GM23338 (cell line): Measurements from ENCODE around the gene SIPA1. TPM values are rescaled to one million over a fixed set of nuclear protein-coding genes. Genes with fewer than 3 reads are reported as not detected.

ENCODE experiments used
- CREB1 ChIP-seq: fragments of 250-450 bp; sonication (Bioruptor Pico); IDR thresholded peaks from 2 replicates; pipeline ENCODE4 v1.5.0; 2020; ENCODE audit warnings: low read depth, mild to moderate bottlenecking, moderate library complexity
- CTCF ChIP-seq, 2 experiments: fragments of 200-600 bp in 1 of 2; sonication (generic) in 1 of 2; conservative IDR thresholded peaks; 2 replicates each; pipeline versions ENCODE4 v1.5.1 to v1.6.1; 2016 to 2017; ENCODE audit warnings: antibody characterized with exemption in 2 of 2, low read depth in 2 of 2, mild to moderate bottlenecking in 2 of 2, moderate library complexity in 1 of 2
- ETS1 ChIP-seq: IDR thresholded peaks from 2 replicates; pipeline ENCODE4 v1.6.1; 2016; ENCODE audit warnings: antibody characterized with exemption
- EZH2 ChIP-seq: fragments of 200-600 bp; sonication (generic); IDR thresholded peaks from one replicate; pipeline ENCODE4 v1.8.0; 2017; ENCODE audit warnings: antibody characterized with exemption, mild to moderate bottlenecking, low read depth; ENCODE audit not compliant: unreplicated experiment
- EZH2phosphoT487 ChIP-seq: fragments of 200-600 bp; sonication (generic); IDR thresholded peaks from one replicate; pipeline ENCODE4 v1.8.1; 2018; ENCODE audit warnings: antibody characterized with exemption; ENCODE audit not compliant: unreplicated experiment
- JUNB ChIP-seq: IDR thresholded peaks from one replicate; pipeline ENCODE4 v1.6.1; 2016; ENCODE audit warnings: antibody characterized with exemption; ENCODE audit not compliant: unreplicated experiment
- STAT1 ChIP-seq: IDR thresholded peaks from one replicate; pipeline ENCODE4 v1.6.1; 2016; ENCODE audit warnings: antibody characterized with exemption; ENCODE audit not compliant: unreplicated experiment
- ZNF462 ChIP-seq: fragments of 250-450 bp; sonication (Bioruptor Pico); IDR thresholded peaks from 2 replicates; pipeline ENCODE4 v1.5.0; 2020; ENCODE audit warnings: mild to moderate bottlenecking, moderate library complexity
- polyA plus RNA-seq: library from polyadenylated mRNA; unstranded; fragments of >200 nt; fragmentation: Nextera tagmentation; extraction: Ambion mirVana; gene quantifications from 2 replicates; pipeline ENCODE4 v1.2.1, GENCODE V29; 2016
- total RNA-seq: library from RNA; depleted of rRNA; stranded (reverse); fragments of >200 nt; shearing (Covaris generic); gene quantifications from 2 replicates; pipeline ENCODE4 v1.2.3, GENCODE V29; 2014

SIPA1 gene
- total and polyA plus RNA-seq, 2 experiments from 2014 or later, result 50.1 to 54.6 TPM

GRCh38 chr11:65622011-65622410, 15.9 kb upstream of the SIPA1 start (continued):
- TF ChIP-seq ZNF462 (no peak), EZH2 (no peak), JUNB (no peak), ETS1 (no peak), STAT1 (no peak), CREB1 (CRISPR knock-in tag) (no peak), CTCF (conservative IDR thresholded peaks at IDR 0.05; ENCODE audit: low read depth in 2 of 2) (no peak), EZH2phosphoT487 (no peak)
